NCI-H446 (cell line): ENCODE data around the gene SCTR.
"Not testable (repeated sequence)": the region's sequence is repeated elsewhere in the genome, so short reads cannot be mapped to it uniquely, and the experiment has no call there.

Source experiments
- DNase-seq, 2 experiments: peaks; one replicate each; lab custom pipeline; 2025; lab: John Stamatoyannopoulos, UW

SCTR gene

GRCh38 chr2:119407430-119408220 lies 116.7 kb downstream of the SCTR start:
- DNase-seq, result peak; percentile 38 to 74

GRCh38 chr2:119405151-119405550 lies 119.1 kb downstream of the SCTR start:
- no peak for DNase-seq

- DNase-seq, result not testable (repeated sequence)
Observed at GRCh38 chr2:119403618-119404017, 120.7 kb downstream of the SCTR start.

DNA sequence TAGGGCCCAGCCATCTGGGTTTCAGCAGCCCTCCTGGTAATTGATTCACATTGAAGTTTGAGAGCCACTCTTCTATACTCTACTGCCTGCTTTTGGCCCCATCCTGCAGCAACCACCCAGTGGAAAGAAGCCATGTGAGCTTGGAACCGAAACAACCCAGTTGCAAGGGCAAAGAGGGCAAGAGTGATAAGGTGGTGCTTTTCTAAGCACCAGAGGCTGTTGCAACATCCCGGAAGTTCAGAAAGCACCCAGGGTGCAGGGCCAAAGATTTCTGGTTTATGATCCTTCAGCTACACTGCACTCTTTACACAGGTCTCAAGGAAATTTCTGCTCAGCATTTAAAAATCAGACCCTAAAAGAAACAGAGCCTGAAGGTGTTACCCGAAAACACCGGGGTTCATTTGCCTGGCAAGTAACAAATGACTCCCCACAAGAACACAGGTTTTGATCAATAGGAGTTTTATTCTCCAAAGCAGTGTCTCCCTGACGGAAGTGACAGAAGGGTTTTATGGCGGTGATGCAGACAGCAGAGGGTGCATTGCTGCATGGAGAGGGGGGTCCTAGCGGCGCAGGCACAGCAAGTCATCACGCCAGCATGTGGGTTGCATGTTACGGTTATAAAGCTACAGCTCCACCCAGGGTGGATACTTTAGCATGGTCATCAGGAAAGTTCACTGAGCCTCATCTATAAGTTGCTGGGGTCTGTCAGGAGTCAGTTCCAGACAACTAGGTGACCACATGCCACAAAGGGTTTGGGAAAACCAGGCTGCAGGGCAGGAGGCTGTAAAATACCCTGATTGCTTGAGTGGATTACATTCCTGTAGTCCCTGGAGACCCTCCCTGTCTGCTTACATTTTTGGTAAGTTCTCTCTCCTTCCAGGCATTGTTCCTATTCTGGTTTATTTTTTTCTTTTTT lies 121.4 kb downstream of the SCTR start:
- no peak for DNase-seq

DNA sequence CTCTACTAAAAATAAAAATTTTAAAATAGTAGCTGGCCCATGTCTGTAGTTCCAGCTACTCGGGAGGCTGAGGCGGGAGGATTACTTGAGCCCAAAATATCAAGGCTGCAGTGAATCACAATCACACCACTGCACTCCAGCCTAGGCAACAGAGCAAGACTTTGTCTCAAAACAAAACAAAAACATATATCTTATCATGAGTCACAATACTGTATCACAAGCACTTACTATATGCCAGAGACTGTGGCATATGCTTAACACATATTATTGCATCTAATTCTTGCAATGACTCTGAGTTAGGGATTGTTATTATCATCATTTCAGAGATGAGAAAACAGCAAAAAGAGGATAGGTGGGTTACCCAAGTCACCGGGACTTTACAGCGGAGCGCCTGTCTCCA lies 122.2 kb downstream of the SCTR start:
- no peak for DNase-seq

GRCh38 chr2:119397196-119397595 lies 127.1 kb downstream of the SCTR start:
- DNase-seq, result no peak

DNA sequence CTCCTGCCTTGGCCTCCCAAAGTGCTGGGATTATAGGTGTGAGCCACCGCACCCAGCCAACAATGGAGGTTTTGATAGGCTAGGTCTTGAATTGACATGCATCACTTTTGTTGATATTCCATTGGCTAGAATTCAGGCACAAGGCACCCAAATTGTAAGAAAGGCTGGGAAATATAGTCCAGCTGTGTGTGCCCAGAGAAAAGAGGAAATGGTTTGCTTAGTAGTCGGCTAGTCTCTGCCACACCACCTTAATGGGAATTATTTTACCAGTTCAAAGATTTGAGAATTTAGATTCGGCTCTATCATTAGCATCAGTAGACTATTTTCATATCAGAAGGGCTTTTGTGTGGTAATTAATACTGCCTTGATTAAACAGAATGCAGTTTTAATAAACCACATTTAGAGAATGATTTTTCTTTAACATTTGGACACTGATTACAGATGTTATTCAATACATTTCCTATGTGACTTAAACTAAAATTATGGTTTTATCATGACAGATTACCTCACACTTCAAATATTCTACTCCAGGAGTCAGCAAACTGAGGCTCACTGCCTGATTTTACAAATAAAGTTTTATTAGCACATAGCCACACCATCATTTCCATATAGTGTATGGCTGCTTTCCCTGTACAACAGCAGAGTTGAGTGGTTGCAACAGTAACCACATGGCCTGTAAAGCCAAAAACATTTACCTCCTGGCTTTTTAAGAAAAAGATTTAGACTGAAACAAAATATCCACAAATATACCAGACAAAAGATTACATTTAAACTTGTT lies 130.1 kb downstream of the SCTR start:
- no peak for DNase-seq
